HG03060 (cell line): Measurements from ENCODE around the gene PSTPIP2.
"Not testable (repeated sequence)": the region's sequence is repeated elsewhere in the genome, so short reads cannot be mapped to it uniquely, and the experiment has no call there.

Experiments used
- ATAC-seq: cut with Tn5 transposase; IDR thresholded peaks from one replicate; pipeline ENCODE4 v1.9.1; 2021; ENCODE audit warnings: low read depth, moderate number of reproducible peaks; ENCODE audit not compliant: unreplicated experiment

The PSTPIP2 gene

DNA sequence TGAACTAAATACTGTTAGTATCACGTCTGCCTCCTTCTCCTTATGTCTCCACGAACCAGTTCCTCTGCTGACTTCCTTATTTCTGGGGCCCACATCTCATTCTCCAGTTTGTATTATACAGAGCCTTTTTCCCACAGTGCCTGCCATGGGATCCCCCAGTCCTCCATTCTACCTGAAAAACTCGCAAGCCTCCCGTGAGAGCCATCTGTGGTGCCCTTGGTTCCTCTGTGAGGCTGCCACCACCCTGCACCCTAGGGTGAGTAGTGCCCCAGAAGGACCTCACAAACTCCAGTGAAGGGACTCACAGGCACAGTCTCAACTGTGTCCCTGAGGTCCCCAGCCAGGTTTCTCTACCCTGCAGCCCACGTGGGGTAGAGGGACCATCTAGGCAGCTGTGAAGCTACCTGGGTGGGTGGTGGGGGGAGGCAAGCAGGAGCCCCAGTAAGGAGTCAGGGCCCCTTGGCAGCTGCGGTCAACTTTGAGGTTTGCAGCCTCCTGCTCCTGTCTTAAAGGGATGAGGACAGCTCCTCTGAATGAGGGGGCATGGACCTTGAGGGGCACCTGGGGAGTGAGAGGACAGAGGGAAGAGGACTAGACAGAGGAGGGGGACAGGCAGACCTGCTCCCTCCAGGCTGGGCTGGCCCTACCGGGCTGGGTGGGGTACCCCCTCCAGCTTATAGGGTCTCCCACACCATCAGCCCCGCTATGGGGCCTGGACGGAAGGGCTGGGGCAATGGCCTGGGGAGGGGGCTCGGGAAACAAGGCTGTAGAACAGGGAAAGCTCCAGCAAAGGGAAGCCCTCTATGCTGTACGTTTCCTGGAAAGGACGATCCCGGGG is 1.0 kb downstream of the PSTPIP2 start:
- no peak for ATAC-seq

DNA sequence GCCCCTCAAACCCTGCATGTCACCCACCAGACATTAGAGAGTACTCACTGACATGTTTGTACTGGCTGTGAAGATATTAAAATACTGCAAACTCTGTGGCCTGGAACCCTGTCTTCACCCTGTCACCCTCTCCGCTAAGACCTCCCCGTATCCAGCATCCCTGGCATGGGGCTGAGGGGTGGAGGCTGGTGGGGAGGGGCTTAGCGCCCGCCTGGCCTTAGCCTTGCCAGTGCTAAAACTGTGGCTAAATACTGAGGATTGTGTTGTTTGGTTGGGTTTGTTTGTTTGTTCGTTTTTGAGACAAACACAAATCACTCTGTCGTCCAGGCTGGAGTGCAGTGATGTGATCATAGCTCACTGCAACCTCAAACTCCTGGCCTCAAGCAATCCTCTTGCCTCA is 1.8 kb downstream of the PSTPIP2 start:
- no peak for ATAC-seq

DNA sequence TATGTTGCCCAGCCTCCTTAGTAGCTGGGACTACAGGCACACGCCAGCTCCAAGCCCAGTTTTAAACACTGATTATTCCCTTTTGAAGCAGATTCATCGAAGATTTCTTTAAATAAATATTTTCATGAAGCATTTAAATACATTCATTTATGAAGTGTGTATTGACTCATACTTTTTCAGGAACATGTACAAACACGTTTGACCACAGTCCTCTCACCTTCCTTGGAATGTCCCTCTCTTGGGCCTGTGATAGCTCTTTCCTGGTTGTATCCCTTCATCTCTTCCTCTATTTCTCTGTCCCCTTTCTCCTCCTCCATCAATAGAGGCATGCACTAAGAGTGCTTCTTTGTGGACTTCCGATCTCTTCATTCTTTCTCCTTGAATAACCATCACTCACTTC is 2.5 kb downstream of the PSTPIP2 start:
- no peak for ATAC-seq

DNA sequence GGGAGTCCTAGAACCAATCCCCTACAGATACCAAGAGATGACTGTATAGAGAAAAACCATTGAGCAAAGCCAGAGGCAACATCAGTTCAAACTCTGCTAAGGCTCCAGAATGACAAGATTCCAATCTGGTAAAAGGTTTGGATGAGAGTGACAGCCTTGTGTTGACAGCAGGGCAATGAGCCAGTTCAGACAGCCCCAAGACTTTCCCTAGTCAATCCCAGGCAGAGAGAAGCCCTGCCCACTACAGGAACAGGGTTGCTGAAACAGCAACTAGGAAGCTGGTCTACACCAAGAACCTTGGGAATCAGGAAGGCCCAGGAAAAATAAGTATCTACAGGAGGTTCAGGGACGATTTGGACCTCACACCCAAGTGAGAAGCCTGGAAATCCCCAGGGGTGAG is 3.3 kb downstream of the PSTPIP2 start:
- no peak for ATAC-seq

DNA sequence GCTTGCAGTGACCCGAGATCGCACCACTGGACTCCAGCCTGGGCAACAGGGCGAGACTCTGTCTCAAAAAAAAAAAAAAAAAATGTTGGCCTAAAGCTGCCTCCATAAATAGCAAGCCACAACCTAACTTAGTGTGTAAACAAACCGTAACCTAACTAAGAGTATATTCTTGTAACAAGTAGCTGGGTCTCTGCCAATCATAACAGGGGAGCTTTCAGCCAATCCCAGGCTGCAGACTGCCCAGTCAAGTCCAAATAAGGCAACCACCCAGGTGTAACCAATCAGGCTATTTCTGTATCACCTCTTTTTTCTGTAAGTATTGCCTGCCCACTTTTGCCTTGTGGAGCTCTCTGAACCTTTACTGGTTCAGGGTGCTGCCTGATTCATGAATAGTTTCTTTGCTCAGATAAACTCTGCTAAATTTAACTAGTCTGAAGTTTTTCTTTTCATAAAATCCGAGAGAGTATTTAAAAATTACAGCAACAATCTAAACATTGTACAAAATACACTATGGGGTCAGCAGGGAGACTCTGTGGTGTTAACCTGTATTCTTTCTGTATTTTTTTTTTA is 4.5 kb downstream of the PSTPIP2 start:
- ATAC-seq = no peak

DNA sequence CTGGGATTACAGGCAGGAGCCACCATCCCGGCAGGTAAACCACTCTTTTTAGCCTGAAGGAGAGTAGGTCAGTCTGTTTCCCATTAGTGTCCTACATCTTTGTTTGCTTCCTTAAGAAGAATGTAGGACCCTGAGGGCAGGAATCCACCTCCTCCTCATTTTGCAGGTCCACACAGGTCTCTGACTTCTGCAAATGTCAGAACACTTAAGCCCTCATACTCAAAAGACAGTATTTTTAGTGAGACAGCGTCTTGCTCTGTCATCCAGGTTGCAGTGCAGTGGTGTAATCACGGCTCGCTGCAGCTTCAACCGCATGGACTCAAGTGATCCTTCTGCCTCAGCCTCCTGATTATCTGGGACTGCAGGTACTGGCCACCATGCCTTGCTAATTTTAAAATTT is 9.3 kb downstream of the PSTPIP2 start:
- no peak for ATAC-seq

DNA sequence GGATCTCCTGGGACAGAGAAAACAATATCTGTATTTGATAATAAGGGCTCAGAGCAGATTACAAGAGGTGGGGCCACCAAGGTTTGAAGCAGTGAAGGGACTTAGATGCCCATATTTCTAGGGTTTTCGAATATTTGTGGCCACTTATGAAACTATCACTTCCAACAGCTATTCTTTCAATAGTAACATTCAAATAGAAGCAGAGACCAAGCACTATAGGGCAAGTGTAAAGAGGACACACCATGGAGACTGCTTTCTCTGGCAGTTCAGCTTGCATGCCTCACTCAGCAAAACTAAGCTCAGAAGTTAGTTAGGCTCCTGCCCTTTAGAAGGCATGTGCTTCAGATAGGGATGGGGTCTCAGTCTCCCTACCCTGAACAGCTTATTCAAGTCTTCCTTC is 10.3 kb downstream of the PSTPIP2 start:
- no peak for ATAC-seq

DNA sequence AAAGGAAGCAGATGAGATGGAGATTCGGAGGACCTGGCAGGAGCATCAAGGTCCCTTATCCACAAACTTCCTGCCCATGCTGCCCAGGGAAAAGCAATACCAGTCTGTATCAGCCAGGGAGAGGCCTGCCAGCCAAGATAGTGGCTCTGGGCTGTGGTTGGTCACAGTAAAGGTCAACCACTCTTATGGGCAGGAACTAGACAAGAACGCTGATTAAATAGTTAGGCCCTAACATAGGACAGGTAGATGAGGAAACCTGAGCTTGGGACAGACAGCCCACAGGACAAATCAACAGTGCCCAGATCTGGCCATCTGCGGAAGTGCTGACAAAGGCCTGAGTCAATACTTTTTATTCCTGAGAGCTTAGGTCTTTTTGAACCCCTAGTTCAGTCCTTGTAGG is 10.7 kb downstream of the PSTPIP2 start:
- ATAC-seq = no peak

DNA sequence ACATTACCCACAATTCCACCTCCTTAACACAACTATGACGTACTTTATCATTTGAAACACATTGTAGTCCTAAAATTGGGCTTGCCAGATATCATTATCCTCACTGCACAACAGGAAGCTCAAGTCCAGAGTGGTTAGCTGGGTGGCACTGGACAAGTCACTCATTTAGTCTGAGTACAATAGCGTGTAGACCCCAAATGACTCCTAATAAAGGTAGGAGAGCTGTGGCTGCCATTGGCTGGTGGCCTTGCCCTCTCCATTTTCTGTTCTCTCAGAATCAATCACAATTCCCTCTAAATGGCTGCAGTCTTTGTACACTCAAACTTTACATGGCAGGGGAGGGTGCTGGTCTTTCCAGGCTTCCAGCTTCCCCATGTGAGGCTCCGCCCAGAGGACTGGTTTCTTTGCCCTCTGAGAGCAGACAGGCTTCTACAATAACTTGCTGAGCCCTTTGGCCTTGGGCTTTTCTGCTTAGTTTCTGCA is 11.7 kb downstream of the PSTPIP2 start:
- no peak for ATAC-seq

DNA sequence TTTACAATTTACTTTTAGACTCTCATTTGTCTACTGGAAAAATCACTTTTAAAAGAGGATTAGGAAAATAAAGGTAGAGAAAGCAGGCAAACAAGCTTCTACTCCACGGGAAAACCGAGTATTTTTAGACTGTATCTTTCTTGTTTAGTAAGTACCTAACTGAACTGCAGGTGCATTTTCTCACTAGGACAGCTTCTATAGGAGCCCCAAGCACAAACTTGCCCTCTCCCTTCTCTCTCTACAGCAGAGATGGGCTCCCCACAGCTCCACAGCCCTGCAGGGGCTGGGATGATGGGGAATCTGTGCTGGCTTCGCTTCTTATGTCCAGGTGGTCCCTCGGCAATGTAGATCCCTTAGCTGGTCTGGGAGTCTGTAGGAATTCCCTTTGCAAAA is 16.2 kb downstream of the PSTPIP2 start:
- no peak for ATAC-seq

DNA sequence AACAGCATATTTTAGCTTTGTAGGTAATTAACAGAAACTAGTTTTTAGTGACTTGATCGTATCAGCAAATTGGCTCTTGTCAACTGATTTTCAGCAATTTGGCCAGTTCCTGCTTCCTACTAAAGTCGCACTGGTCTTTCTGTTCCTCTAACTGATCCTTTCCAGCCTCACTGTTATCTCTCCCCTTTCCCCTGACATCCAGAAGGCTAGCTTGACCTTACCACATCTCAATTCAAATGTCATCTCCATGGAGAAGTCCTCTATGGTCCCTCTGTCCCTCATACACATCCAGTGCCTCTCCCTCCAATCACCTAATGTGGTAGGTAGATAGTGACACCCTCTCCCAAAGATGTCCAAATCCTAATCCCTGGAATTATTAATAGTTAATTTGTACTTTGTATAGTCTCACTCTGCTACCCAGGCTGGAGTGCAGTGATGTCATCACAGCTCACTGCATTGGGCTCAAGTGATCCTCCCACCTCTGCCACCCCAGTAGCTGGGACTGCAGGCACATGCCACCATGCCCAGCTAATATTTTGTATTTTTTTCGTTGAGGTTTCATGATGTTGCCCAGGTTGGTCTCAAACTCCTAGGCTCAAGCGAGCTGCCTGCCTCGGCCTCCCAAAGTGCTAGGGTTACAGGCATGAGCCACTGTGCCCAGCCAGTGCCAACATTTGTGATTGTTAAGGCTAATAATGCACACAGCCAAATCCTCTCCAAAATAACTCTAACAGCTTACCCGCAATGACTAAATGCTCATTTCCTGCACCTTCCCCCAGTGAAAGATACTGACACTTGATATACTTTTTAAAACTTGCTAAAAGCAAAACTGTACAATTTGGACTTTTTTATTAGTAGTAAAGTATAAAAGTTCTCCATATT is 16.9 kb downstream of the PSTPIP2 start:
- no peak for ATAC-seq

DNA sequence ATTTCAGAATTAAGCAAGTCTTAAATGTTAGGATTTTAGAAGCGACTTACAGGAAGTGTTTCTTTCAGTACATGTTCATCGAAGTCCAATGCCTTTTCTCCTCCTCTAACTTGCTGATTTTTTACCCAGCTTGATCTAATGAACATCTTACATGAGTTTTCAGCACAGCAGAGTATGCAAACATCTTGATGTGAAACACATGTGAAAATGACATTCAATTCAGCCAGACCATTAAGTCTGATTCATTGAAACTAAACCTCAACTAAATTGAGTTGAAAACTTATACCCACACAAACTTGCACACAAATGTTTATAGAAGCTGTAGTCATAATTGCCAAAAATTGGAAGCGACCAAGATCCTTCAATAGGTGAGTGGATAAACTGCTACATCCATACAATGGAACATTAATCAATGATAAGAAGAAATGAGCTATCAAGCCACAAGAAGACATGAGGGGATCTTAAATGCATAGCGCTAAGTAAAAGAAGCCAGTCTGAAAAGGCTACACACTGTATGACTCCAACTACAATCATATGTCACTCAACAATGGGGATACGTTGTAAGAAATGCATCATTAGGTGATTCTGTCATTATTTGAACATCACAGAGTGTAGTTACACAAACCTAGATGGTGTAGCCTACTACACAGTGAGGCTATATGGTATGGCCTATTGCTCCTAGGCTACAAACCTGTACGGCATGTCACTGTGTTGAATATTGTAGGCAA is 18.5 kb downstream of the PSTPIP2 start:
- ATAC-seq = no peak

DNA sequence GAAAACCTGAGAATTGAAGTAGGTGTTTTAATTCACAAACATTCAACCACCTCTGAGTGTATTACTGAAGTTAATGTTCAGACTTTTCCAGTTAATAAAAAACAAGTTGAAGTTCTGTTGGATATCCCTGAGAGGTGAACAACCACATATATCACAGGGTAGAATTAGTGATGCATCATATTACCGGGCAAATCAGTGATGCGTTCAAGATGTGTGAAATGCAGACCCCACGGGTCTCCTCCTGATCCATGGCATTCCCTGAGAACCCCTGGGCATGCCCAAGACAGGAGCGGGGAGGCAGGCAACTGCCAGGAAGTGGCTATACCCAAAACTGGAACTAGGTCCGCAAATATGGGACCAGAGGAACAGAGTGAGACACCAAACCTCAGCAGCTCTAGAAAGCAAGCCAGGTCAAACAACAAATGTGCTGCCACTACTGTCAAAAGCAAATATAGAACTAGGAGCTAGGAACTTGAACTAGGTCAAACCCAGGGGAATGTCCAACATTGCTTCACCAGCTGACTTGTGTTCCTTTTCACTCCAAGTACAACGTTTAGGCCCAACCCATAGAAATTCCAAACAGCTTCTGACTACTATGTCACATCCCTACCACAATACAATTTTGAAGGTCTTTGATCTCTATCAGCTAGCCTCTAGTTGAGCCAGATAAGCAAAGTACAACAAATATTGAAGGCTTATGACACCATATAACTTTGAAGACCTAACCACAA is 20.2 kb downstream of the PSTPIP2 start:
- ATAC-seq = no peak

DNA sequence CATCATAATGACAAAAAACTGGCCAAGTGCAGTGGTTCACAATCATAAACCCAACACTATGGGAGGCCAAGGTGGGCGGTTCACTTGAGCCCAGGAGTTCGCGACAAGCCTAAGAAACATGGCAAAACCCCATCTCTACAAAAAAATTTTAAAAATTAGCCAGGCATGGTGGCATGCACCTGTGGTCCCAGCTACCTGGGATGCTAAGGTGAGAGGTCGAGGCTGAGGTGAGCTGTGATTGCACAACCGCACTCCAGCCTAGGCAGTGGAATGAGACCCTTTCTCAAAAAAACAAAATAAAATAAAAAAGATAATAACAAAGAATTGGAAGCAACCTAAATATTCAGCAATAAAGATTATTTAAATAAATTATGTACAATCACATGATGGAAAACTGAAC is 21.8 kb downstream of the PSTPIP2 start:
- ATAC-seq = no peak

DNA sequence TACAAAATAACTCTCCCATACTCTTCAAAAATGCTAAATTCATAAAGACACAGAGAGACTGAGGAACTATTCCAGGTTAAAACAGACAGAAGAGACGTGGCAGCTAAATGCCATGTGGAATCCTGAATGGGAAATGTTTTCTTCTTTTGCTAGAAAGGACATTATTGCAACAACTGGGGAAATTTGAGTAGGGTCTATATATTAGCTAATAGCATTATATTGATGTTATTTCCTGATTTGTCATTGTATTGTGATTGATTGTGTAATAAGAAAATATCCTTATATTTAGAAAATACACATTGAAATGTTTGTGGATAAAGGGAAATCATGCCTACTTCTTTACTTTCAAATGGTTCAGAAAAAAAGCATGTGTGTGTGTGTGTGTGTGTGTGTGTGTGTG is 23.4 kb downstream of the PSTPIP2 start:
- no peak for ATAC-seq

DNA sequence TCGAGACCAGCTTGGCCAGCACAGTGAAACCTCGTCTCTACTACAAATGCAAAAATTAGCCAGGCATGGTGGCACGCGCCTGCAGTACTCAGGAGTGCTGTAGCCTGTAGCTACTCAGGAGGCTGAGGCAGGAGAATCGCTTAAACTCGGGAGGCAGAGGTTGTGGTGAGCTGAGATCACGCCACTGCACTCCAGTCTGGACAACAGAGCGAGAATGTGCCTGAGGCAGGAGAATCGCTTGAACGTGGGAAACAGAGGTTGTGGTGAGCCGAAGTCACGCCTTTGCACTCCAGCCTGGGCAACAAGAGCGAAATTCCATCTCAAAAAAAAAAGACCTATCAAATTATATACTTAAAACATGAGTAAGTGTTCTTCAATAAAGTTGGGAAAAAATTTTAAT is 24.7 kb downstream of the PSTPIP2 start:
- ATAC-seq = not testable (repeated sequence)

DNA sequence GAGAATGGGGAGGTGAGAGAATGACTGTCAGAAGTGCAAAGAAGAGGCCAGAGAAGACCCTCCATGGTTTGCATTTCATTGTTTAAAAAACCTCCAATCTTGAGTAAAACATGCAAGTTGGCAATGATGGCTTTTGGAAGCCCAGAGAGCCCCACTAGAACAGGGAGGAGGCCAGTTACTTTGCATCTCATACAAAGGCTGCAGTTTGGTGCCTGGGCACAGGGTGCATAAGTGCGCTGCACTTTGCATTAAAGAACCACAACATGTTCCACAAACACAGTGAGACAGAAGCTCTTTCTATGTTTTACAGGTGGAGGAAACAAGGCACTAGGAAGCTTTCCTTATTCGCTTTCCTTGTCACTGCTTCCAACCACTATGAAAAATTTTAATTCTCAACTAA is 25.4 kb downstream of the PSTPIP2 start:
- no peak for ATAC-seq

DNA sequence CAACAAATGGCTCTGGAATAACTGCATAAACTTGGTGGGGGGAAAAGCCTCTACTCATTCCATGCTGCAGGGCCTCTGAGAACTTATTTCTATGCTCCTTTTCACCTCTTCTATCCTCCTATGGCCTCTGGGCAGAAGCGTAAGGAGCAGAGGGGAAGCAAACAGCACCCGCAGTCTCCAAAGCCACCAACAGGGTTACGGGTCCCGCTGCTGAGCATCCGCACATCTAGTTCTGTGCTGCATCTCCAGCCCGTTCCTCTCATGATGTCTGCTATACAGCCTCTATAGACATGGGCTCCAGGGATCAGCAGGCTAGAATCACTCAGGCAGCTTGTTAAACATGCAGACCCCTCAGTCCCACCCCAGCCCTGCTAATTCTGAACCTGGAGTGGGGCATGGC is 25.9 kb downstream of the PSTPIP2 start:
- no peak for ATAC-seq

DNA sequence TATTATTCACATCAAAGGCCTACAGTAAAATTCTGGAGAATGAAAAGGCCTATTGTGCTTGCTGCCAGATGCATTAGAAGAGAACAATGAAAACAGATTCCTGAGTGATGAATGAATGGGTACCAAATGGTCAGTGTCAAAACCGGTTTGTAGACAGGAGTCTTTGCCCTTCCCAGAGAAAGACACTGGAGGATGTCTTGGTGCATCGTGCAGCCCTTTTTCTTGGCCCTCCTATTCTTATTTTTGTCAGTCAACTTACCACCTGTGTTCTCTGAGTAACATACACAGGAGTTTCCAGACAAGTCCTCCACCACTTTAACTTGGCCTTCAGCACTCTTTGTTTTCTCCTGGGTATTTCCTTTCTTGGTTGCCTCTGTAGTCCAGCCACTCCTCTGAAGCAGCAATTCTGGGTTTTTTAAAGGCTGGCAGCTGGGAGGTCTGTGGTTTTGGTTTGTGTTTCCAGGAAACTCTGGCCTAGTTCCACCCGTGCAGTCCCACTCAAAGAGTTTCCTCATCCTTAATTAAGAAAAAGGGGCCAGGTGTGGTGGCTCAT is 29.4 kb downstream of the PSTPIP2 start:
- no peak for ATAC-seq

DNA sequence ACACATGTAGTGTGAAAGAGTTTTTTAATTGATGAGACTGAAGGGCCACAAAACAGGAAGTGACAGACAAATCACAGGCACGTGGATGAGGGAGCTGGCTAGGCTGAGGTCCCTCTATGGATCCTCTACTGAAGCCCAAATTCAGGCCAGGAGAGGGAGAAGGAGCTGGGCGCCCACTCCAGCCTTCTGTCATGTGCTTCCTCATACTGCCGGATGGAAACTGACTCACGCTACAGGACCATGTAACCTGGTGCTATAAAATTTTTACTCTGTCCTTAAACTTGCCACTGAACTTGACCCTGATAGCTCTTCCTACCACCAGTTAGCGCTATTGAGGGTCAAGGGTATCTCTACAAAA is 31.3 kb downstream of the PSTPIP2 start:
- no peak for ATAC-seq
